Heart right ventricle (tissue), 16 donors: ENCODE measurements around the gene SKP2. TPM values are rescaled to one million over a fixed set of nuclear protein-coding genes. Genes with fewer than 3 reads are reported as not detected.

Experiments
- ATAC-seq, 8 donors: fragments of 200-7000 bp; cut with Tn5 transposase; one replicate each; pipeline ENCODE4 v1.9.1; 2020; ENCODE audit warnings: mild to moderate bottlenecking in 8 of 8, moderate library complexity in 8 of 8, moderate number of reproducible peaks in 1 of 8
- DNase-seq, 2 donors: peaks; one replicate each; pipeline ENCODE4 v3.0.0-alpha.2; 2020
- H3K27ac ChIP-seq, 10 donors: fragments of 200-600 bp; sonication (generic) in 2 of 10; one replicate each; pipeline versions ENCODE4 v1.5.0 to v1.8.0; 2020 to 2022; ENCODE audit warnings: mild to moderate bottlenecking in 3 of 10
- H3K27me3 ChIP-seq, 7 donors: fragments of 200-600 bp; one replicate each; pipeline ENCODE4 v1.8.0; 2021 to 2022; ENCODE audit warnings: mild to moderate bottlenecking in 2 of 7
- H3K36me3 ChIP-seq, 9 donors: fragments of 200-600 bp; sonication (generic) in 1 of 9; one replicate each; pipeline versions ENCODE4 v1.5.0 to v1.8.0; 2020 to 2022; ENCODE audit warnings: mild to moderate bottlenecking in 2 of 9
- H3K4me1 ChIP-seq, 9 donors: fragments of 200-600 bp; sonication (generic) in 1 of 9; one replicate each; pipeline versions ENCODE4 v1.5.0 to v1.8.0; 2020 to 2022; ENCODE audit warnings: mild to moderate bottlenecking in 4 of 9
- H3K4me3 ChIP-seq, 10 donors: fragments of 200-600 bp; sonication (generic) in 2 of 10; one replicate each; pipeline versions ENCODE4 v1.5.0 to v1.8.0; 2020 to 2022; ENCODE audit warnings: mild to moderate bottlenecking in 7 of 10, moderate library complexity in 2 of 10
- H3K9me3 ChIP-seq, 11 donors: fragments of 200-600 bp in 10 of 11; sonication (generic) in 2 of 11; one replicate each; pipeline versions ENCODE4 v1.5.0 to v1.8.0; 2013 to 2022; ENCODE audit warnings: mild to moderate bottlenecking in 2 of 11, control low read depth in 1 of 11, moderate library complexity in 1 of 11
- WGBS, 2 donors: extraction: QIAGEN DNeasy Blood & Tissue Kit; methylation state at CpG; one replicate each; pipeline ENCODE4 v1.1.7; 2013; ENCODE audit warnings: inconsistent platforms in 1 of 2; 5-methylcytosine and 5-hydroxymethylcytosine counted together
- intact Hi-C, 10 donors: fragments of 100-400 bp; cut with DNase I; formaldehyde crosslinking; loops; one replicate each; pipeline versions ENCODE4 v1.11.1 to v1.14.2; 2022
- polyA plus RNA-seq, 2 donors: library from polyadenylated mRNA; stranded (reverse); fragments of 200-250 nt; gene quantifications; one replicate each; pipeline ENCODE4 v1.2.3, GENCODE V29; 2013
- total RNA-seq, 10 donors: library from RNA; stranded (reverse); fragmentation: NEBNext Ultra II Directional in 3 of 10; extraction: Animal tissue kit (Norgen Biotek cat#: 25700) in 3 of 10; gene quantifications; one replicate each; pipeline versions ENCODE4 v1.2.1 to v1.2.4, GENCODE V29; 2021 to 2023
- TF ChIP-seq, protein P1 (sequence below), 9 donors: fragments of 200-600 bp; sonication (generic) in 2 of 9; IDR thresholded peaks; one replicate each; pipeline versions ENCODE4 v1.5.0 to v1.8.0; 2021 to 2022; ENCODE audit warnings: antibody characterized with exemption in 9 of 9, mild to moderate bottlenecking in 5 of 9, moderate library complexity in 1 of 9
- donor health status: Arrhythmogenic right ventricular cardiomyopathy.
- donor health status: ischemic (EF 13 %, LVEDD 7.1; RV severe dilation, severe dysfunction).
- donor health status: healthy with polysubstance abuse.
- donor health status: DM: no; HTN: yes; CAD: no.
- donor health status: DM: no; HTN: no; CAD: no.
- donor health status: ischemic (EF 25% LVEDD 6.9; RV normal size, moderate dysfunction).
- donor health status: ischemic (EF 25% LVEDD 5.7; RV mildly dilated, moderate dysfunction).
- donor health status: healthy.
- donor health status: DM: yes; HTN: yes; CAD: no.
- donor health status: Ischemic cardiomyopathy.
- donor health status: ischemic (EF 35%, LVEDD 5.7; RV mildly dilated, moderate dysfunction).
- donor health status: nonischemic (EF 11% LVEDD 7.7; RV severe dilation, severe dysfunction).
- donor health status: DM: yes; HTN: yes; CAD: no.
- donor health status: PGD.
- donor health status: ischemic (EF 29% LVEDD 5.4; RV normal size, mild dysfunction).
- donor health status: nonischemic (EF 23%, LVEDD 6.1; RV moderate dilation, normal function).

SKP2 gene
- total and polyA plus RNA-seq, 12 donors = 1.5 to 9.5 (median 5.2) TPM

DNA sequence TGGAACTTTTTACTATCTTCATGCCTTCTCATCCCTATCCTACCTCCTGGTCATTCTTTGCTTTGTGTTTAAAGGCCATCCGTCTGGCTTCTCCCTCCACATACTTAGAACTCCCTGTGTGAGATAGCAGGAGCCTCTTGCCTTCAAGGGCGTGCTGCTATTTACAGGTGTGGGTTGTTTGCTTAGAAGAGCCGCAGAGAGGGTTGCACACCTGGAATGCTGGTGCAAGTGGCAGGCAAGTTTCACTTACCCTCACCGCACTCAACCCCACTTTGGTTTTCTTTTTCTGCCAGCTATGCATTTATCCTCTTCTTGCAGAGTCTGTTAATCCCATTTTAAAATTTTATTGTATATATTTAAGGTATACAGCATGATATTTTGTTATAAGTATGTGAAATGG is 12.6 kb downstream of the SKP2 start:
- H3K27ac ChIP-seq = no peak overlapping the region
- peaks cover 0 to 100% (median 54%) of the 10 kb centered on the region in 9 donors for H3K36me3 ChIP-seq
- TF ChIP-seq, protein P1, sequence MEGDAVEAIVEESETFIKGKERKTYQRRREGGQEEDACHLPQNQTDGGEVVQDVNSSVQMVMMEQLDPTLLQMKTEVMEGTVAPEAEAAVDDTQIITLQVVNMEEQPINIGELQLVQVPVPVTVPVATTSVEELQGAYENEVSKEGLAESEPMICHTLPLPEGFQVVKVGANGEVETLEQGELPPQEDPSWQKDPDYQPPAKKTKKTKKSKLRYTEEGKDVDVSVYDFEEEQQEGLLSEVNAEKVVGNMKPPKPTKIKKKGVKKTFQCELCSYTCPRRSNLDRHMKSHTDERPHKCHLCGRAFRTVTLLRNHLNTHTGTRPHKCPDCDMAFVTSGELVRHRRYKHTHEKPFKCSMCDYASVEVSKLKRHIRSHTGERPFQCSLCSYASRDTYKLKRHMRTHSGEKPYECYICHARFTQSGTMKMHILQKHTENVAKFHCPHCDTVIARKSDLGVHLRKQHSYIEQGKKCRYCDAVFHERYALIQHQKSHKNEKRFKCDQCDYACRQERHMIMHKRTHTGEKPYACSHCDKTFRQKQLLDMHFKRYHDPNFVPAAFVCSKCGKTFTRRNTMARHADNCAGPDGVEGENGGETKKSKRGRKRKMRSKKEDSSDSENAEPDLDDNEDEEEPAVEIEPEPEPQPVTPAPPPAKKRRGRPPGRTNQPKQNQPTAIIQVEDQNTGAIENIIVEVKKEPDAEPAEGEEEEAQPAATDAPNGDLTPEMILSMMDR (IDR thresholded peaks at IDR 0.05) = no peak
- H3K4me3 ChIP-seq = no peak overlapping the region
- H3K4me1 ChIP-seq = no peaks in the 10 kb centered on the region
- intact Hi-C loops = no loop called here
- ATAC-seq = no peak
- H3K27me3 ChIP-seq = no peaks in the 10 kb centered on the region
- no peaks in the 10 kb centered on the region for H3K9me3 ChIP-seq
- no peak for DNase-seq
- WGBS, 2 donors = 93 to 96% methylated on average over 4 of the region's 4 CpGs

DNA sequence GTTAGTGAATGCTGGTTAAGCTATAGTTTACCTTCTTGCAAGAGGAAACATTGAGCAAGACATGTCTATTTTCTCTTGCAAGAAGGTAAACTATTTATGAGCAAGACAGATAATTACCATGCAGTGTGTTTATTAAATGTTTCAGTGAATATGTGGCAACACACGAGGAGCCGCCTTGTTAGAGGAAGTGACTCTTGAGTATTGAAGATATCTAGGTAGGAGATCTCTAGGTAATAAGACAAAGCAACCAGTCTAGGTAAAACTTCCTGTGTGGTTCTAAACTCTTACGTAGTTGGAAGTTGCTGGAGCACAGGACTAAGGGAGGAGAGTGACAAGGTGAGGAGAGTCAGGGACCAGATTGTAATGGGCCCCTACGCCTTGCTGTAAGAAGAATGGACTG is 16.8 kb downstream of the SKP2 start:
- Histone ChIP-seq H3K36me3 (peaks cover 0 to 100% (median 64%) of the 10 kb centered on the region in 9 donors), H3K27me3 (no peaks in the 10 kb centered on the region), H3K4me1 (no peaks in the 10 kb centered on the region), H3K9me3 (no peaks in the 10 kb centered on the region), H3K4me3 (no peak overlapping the region), H3K27ac (no peak overlapping the region)
- intact Hi-C loops = no loop called here
- ATAC-seq (no peak), DNase-seq (no peak)
- TF ChIP-seq, protein P1 (IDR thresholded peaks at IDR 0.05) = no peak
- 95 to 96% methylated on average over 4 of the region's 4 CpGs for WGBS, 2 donors

GRCh38 chr5:36170832-36171424 is 19.0 kb downstream of the SKP2 start:
- intact Hi-C loops = loop anchor here in 4 of 10 donors (10.0 kb wide), 3 partner anchors 134 to 234 kb away; partner anchors contain the start of gene RANBP3L (in 3 of the 4)
- Histone ChIP-seq H3K4me3 (no peak overlapping the region), H3K9me3 (no peaks in the 10 kb centered on the region), H3K36me3 (peaks cover 0 to 100% (median 56%) of the 10 kb centered on the region in 9 donors), H3K4me1 (no peaks in the 10 kb centered on the region), H3K27me3 (no peaks in the 10 kb centered on the region), H3K27ac (no peak overlapping the region)
- DNase-seq = no peak
- WGBS, 2 donors = 88 to 94% methylated on average over 5 of the region's 5 CpGs
- TF ChIP-seq, protein P1 (IDR thresholded peaks at IDR 0.05) = no peak
- ATAC-seq = no peak

- H3K27ac ChIP-seq = no peak overlapping the region
- H3K4me1 ChIP-seq = no peaks in the 10 kb centered on the region
- DNase-seq (no peak), ATAC-seq (no peak)
- WGBS, 2 donors = 75 to 92% methylated on average over 1 of the region's 1 CpG
- peaks cover 0 to 97% (median 47%) of the 10 kb centered on the region in 9 donors for H3K36me3 ChIP-seq
- intact Hi-C loops = loop anchor here in 4 of 10 donors (10.0 kb wide), 3 partner anchors 132 to 232 kb away; partner anchors contain the start of gene RANBP3L (in 3 of the 4)
- TF ChIP-seq, protein P1 (IDR thresholded peaks at IDR 0.05) = no peak
- no peaks in the 10 kb centered on the region for H3K27me3 ChIP-seq
- no peaks in the 10 kb centered on the region for H3K9me3 ChIP-seq
- no peak overlapping the region for H3K4me3 ChIP-seq
These were observed 20.7 kb downstream of the SKP2 start for GRCh38 chr5:36172599-36172998.
